Keratinocyte (primary cell): ENCODE measurements around the gene PRR18. TPM values are rescaled to one million over a fixed set of nuclear protein-coding genes. Genes with fewer than 3 reads are reported as not detected.

Experiments
- DNase-seq: peaks from one replicate; pipeline ENCODE4 v3.0.0-alpha.2; 2011; ENCODE audit warnings: low read depth, missing footprints, low spot score
- FAIRE-seq: peaks from 2 replicates; lab custom pipeline; 2011; peaks lifted over from hg19 to GRCh38; lab: Jason Lieb, UNC
- H2AFZ ChIP-seq: 2 replicates; pipeline ENCODE4 v1.6.0; 2012; ENCODE audit warnings: low read length, control low read depth, inconsistent platforms; ENCODE audit not compliant: control insufficient read depth
- H3K27ac ChIP-seq: 2 replicates; pipeline ENCODE4 v1.5.1; 2011; ENCODE audit warnings: low read length; ENCODE audit not compliant: control insufficient read depth, insufficient read depth
- H3K27me3 ChIP-seq: 3 replicates; pipeline ENCODE4 v1.6.0; 2011; ENCODE audit warnings: low read length; ENCODE audit not compliant: control insufficient read depth, insufficient read depth; ENCODE audit errors: extremely low read depth
- H3K36me3 ChIP-seq, 2 experiments: 2 replicates in 1 of 2; 3 replicates in 1 of 2; pipeline ENCODE4 v1.5.1; 2011; ENCODE audit warnings: low read length in 2 of 2, mild to moderate bottlenecking in 1 of 2; ENCODE audit not compliant: control insufficient read depth in 2 of 2, insufficient read depth in 2 of 2; ENCODE audit errors: extremely low read depth in 1 of 2
- H3K4me1 ChIP-seq: 3 replicates; pipeline ENCODE4 v1.5.1; 2011; ENCODE audit warnings: low read length; ENCODE audit not compliant: control insufficient read depth, insufficient read depth; ENCODE audit errors: extremely low read depth
- H3K4me2 ChIP-seq: 3 replicates; pipeline ENCODE4 v1.6.0; 2011; ENCODE audit warnings: low read depth, low read length; ENCODE audit not compliant: control insufficient read depth, insufficient read depth; ENCODE audit errors: extremely low read depth
- H3K4me3 ChIP-seq, 3 experiments: fragments of 200-600 bp in 1 of 3; sonication (generic) in 1 of 3; 2 replicates in 2 of 3; 3 replicates in 1 of 3; pipeline ENCODE4 v1.5.1; 2011 to 2016; ENCODE audit warnings: low read length in 3 of 3, mild to moderate bottlenecking in 3 of 3, control low read depth in 2 of 3, inconsistent platforms in 1 of 3, low read depth in 1 of 3, mixed read lengths in 1 of 3, mixed run types in 1 of 3, moderate library complexity in 1 of 3; ENCODE audit not compliant: control insufficient read depth in 2 of 3, insufficient read depth in 2 of 3; ENCODE audit errors: extremely low read depth in 1 of 3
- H3K79me2 ChIP-seq: 2 replicates; pipeline ENCODE4 v1.6.0; 2012; ENCODE audit warnings: low read length; ENCODE audit not compliant: control insufficient read depth, insufficient read depth
- H3K9ac ChIP-seq: 3 replicates; pipeline ENCODE4 v1.6.0; 2011; ENCODE audit warnings: low read length; ENCODE audit not compliant: control insufficient read depth, insufficient read depth; ENCODE audit errors: extremely low read depth
- H3K9me1 ChIP-seq: 3 replicates; pipeline ENCODE4 v1.6.0; 2011; ENCODE audit warnings: low read length; ENCODE audit not compliant: control insufficient read depth, insufficient read depth; ENCODE audit errors: extremely low read depth
- H3K9me3 ChIP-seq: 2 replicates; pipeline ENCODE4 v1.5.1; 2012; ENCODE audit warnings: low read depth, low read length; ENCODE audit not compliant: control insufficient read depth
- H4K20me1 ChIP-seq: 3 replicates; pipeline ENCODE4 v1.6.0; 2011; ENCODE audit warnings: low read length; ENCODE audit not compliant: control insufficient read depth, insufficient read depth; ENCODE audit errors: extremely low read depth
- EZH2 ChIP-seq: IDR thresholded peaks from one replicate; pipeline ENCODE4 v1.6.1; 2012; ENCODE audit warnings: inconsistent platforms, mild to moderate bottlenecking, low read length, moderate library complexity
- dilution Hi-C: fragments of 300-500 bp; cut with MboI; formaldehyde crosslinking; loops from one replicate; pipeline ENCODE4 v1.7.0; 2020; ENCODE audit warnings: low sequenced_read_pairs; ENCODE audit not compliant: extremely low pct_ligation_motif_present
- polyA plus RNA-seq, 5 experiments: library from polyadenylated mRNA; depleted of rRNA in 3 of 5; stranded (reverse) in 3 of 5; stranded (forward) in 1 of 5; unstranded in 1 of 5; fragments of >200 nt; gene quantifications; 1 replicate in 1 of 5; 2 replicates in 3 of 5; 3 replicates in 1 of 5; pipeline versions ENCODE4 v1.2.1 to v1.2.3, GENCODE V29; 2011 to 2012; ENCODE audit warnings: missing spikeins in 2 of 5, low read depth in 1 of 5, low replicate concordance in 1 of 5
- TF ChIP-seq, protein P1 (sequence below), 3 experiments: IDR thresholded peaks in 1 of 3; conservative IDR thresholded peaks in 1 of 3; optimal IDR thresholded peaks in 1 of 3; 2 replicates in 2 of 3; 3 replicates in 1 of 3; pipeline versions ENCODE3 to v1.5.1; 2011; ENCODE audit warnings: low read length in 3 of 3, mild to moderate bottlenecking in 3 of 3, moderate library complexity in 2 of 3, control low read depth in 1 of 3, inconsistent platforms in 1 of 3; ENCODE audit not compliant: insufficient read depth in 2 of 3; ENCODE audit errors: extremely low read depth in 1 of 3

Gene PRR18
- polyA plus RNA-seq, 1 donor (not counting 4 experiments of a cell fraction or from before 2014, with no cell fraction given), result not detected

DNA sequence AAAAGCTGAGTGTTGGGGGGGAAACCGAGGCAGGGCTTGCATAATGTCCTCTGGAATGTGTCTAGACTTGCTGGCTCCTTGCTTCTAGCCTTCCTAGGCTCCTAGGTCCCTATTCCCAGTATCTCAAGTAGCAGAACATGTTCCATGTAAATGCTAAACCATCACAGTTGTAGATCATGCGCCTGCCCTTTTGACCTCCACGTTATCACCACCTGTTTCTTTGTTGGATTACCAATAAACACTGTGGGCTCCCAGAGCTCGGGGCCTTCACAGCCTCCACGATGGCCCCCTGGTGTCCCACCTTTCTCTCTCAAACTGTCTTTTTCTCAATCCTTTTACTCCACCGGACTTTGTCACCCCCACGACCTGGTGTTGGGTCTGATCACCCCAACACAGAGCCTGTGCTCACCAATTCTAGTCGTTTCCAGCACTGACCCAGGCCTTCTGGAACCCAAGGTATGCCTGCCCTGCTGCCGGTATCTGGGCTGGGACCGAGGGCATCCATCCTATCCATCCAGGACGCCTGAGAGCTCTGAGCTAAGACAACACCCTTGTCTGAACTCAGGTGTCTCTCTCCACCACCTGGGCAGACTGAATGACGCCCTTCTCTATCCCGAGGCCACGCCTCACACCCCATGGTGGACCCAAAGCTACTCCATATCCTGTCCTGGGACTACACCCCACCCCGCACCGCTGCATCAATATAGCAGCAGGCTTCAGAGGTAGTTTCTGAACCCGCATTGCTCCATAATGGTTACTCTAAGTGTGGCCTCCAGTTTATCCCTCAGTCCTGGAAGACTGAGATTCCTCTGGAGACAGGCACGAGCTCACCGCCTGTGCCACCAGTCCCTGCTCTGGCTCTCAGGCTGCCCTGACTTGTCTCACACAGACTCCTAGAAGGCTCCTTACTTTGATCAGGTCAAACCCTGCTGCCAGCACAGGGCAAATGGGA is 9.3 kb upstream of the PRR18 start:
- no peaks in the 10 kb centered on the region for H4K20me1 ChIP-seq
- H3K4me2 ChIP-seq, result no peak overlapping the region
- no peak overlapping the region for H3K9ac ChIP-seq
- dilution Hi-C loops, result no loop called here
- no peaks in the 10 kb centered on the region for H3K9me3 ChIP-seq
- DNase-seq (no peak), FAIRE-seq (no peak)
- H3K79me2 ChIP-seq, result no peaks in the 10 kb centered on the region
- TF ChIP-seq EZH2, result no peak
- TF ChIP-seq, protein P1, sequence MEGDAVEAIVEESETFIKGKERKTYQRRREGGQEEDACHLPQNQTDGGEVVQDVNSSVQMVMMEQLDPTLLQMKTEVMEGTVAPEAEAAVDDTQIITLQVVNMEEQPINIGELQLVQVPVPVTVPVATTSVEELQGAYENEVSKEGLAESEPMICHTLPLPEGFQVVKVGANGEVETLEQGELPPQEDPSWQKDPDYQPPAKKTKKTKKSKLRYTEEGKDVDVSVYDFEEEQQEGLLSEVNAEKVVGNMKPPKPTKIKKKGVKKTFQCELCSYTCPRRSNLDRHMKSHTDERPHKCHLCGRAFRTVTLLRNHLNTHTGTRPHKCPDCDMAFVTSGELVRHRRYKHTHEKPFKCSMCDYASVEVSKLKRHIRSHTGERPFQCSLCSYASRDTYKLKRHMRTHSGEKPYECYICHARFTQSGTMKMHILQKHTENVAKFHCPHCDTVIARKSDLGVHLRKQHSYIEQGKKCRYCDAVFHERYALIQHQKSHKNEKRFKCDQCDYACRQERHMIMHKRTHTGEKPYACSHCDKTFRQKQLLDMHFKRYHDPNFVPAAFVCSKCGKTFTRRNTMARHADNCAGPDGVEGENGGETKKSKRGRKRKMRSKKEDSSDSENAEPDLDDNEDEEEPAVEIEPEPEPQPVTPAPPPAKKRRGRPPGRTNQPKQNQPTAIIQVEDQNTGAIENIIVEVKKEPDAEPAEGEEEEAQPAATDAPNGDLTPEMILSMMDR (optimal IDR thresholded peaks at IDR 0.05 in 1 of 3, IDR thresholded peaks at IDR 0.05 in 1 of 3, conservative IDR thresholded peaks at IDR 0.05 in 1 of 3; ENCODE audit: extremely low read depth in 1 of 3, insufficient read depth in 2 of 3, low read length in 3 of 3), result no peak
- H3K36me3 ChIP-seq, result peaks cover 0 to 5% of the 10 kb centered on the region in 2 experiments
- no peaks in the 10 kb centered on the region for H3K9me1 ChIP-seq
- no peak overlapping the region for H3K27ac ChIP-seq
- no peaks in the 10 kb centered on the region for H3K27me3 ChIP-seq
- H3K4me1 ChIP-seq, result no peaks in the 10 kb centered on the region
- H3K4me3 ChIP-seq, result no peak overlapping the region
- H2AFZ ChIP-seq, result no peak overlapping the region

DNA sequence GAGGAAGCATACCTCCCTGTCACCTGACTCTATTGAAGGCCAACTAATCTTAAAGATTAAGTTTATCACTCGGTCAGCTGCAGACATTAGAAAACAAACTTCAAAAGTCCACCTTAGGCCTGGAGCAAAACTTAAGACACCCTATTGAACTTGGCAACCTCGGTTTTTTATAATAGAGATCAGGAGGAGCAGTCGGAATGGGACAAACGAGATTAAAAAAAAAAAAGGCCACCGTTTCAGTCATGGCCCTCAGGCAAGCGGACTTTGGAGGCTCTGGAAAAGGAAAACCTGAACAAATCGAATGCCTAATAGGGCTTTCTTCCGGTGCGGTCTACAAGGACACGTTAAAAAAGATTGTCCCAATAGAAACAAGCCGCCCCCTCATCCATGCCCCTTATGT is 7.2 kb upstream of the PRR18 start:
- Histone ChIP-seq H3K27me3 (no peaks in the 10 kb centered on the region), H2AFZ (no peak overlapping the region), H3K27ac (no peak overlapping the region), H3K9ac (no peak overlapping the region), H3K9me3 (no peaks in the 10 kb centered on the region), H3K36me3 (peaks cover 0 to 2% of the 10 kb centered on the region in 2 experiments), H3K9me1 (no peaks in the 10 kb centered on the region), H3K4me1 (no peaks in the 10 kb centered on the region), H3K4me3 (no peak overlapping the region), H3K79me2 (no peaks in the 10 kb centered on the region), H4K20me1 (no peaks in the 10 kb centered on the region), H3K4me2 (no peak overlapping the region)
- FAIRE-seq, result no peak
- TF ChIP-seq, protein P1 (optimal IDR thresholded peaks at IDR 0.05 in 1 of 3, IDR thresholded peaks at IDR 0.05 in 1 of 3, conservative IDR thresholded peaks at IDR 0.05 in 1 of 3; ENCODE audit: extremely low read depth in 1 of 3, insufficient read depth in 2 of 3, low read length in 3 of 3), result no peak
- TF ChIP-seq EZH2, result no peak
- DNase-seq, result no peak
- dilution Hi-C loops, result no loop called here
